Measurements from ENCODE around the gene CALHM5. TPM values are rescaled to one million over a fixed set of nuclear protein-coding genes. Genes with fewer than 3 reads are reported as not detected.

The CALHM5 gene
- polyA plus RNA-seq, 2 of the 4 experiments (the other 2 are of a cell fraction): 0.09 TPM

DNA sequence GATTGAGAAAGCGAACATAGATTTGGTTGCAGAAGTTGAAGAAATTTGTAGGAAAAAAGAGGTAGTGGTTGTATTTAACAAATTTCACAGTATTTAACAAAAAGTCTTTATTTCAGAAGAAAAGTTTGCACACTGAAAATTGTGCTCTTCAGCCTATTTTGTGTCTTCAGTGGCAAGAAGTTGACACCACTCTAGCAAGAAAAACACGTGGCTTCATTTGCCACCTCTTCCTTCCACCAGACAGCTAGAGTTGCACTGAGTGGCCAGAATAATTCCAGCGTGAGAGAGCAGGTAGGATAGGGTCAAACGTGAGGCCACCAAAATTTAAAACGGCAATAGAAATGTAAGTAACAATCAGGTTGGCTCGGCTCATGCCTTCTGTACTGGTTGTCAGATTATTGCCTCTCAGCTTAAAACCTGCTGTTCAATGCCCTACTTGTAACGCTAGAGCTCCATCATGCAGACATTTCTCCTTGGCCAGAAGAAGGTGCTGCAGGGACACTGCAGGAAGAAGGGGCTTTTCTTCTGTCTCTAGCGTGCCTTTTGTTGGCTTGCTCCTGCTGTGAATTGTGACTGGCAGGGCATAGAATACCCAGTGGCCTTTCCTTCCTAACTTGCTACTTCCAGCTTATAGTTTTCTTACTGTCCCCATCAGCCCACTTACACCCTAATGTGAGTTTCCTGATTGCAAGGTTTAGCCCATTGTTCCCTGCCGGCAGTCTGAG lies 22.0 kb downstream of the CALHM5 start:
- ChIA-PET POLR2A (no interaction called here), CTCF (interaction anchor here (1.3 to 4.2 kb wide), 8 partner anchors 21 to 265 kb away, joined by 3 to 34 read pairs (median 12); partner anchors contain the start of gene CALHM5)
- no peaks in the 10 kb centered on the region for H3K9me3 ChIP-seq
- ATAC-seq: peak; percentile 56 to 71; a peak in 5 of 6 replicates
- no peak overlapping the region for H3K4me3 ChIP-seq
- WGBS (ENCODE audit: missing lambda C conversion rate): 66% methylated on average over 9 of the region's 9 CpGs
- H3K4me1 ChIP-seq: peaks cover 8% of the 10 kb centered on the region
- H3K4me2 ChIP-seq: no peak overlapping the region
- peak in 1 of 2 experiments; percentile 18 for DNase-seq (ENCODE audit: low read depth in 1 of 2, low spot score in 1 of 2)
- H3K27ac ChIP-seq: no peak overlapping the region
- FAIRE-seq: no peak
- TF ChIP-seq CTCF (IDR thresholded peaks at IDR 0.05) (no peak), ZC3H11A (IDR thresholded peaks at IDR 0.05) (no peak)

- H3K9me3 ChIP-seq: no peaks in the 10 kb centered on the region
- no peak overlapping the region for H3K27ac ChIP-seq
- POLR2A ChIA-PET: no interaction called here
- ATAC-seq (no peak), FAIRE-seq (no peak), DNase-seq (ENCODE audit: low read depth in 1 of 2, low spot score in 1 of 2) (no peak)
- TF ChIP-seq, protein P1, sequence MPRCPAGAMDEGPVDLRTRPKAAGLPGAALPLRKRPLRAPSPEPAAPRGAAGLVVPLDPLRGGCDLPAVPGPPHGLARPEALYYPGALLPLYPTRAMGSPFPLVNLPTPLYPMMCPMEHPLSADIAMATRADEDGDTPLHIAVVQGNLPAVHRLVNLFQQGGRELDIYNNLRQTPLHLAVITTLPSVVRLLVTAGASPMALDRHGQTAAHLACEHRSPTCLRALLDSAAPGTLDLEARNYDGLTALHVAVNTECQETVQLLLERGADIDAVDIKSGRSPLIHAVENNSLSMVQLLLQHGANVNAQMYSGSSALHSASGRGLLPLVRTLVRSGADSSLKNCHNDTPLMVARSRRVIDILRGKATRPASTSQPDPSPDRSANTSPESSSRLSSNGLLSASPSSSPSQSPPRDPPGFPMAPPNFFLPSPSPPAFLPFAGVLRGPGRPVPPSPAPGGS (IDR thresholded peaks at IDR 0.05): no peak
- TF ChIP-seq EHF (CRISPR knock-in tag; IDR thresholded peaks at IDR 0.05) (no peak), ZNF302 (CRISPR knock-in tag; IDR thresholded peaks at IDR 0.05) (no peak), RARB (CRISPR knock-in tag; IDR thresholded peaks at IDR 0.05) (no peak), NFE2L2 (conservative IDR thresholded peaks at IDR 0.05; ENCODE audit: low read length) (no peak), HOXB5 (CRISPR knock-in tag; IDR thresholded peaks at IDR 0.05) (no peak), CBX8 (IDR thresholded peaks at IDR 0.05) (no peak), FOSB (CRISPR knock-in tag; IDR thresholded peaks at IDR 0.05) (no peak), E2F6 (IDR thresholded peaks at IDR 0.05; ENCODE audit: borderline replicate concordance, low read depth) (no peak), ATOH8 (CRISPR knock-in tag; IDR thresholded peaks at IDR 0.05; ENCODE audit: low read depth) (no peak), NPAS2 (CRISPR knock-in tag; IDR thresholded peaks at IDR 0.05; ENCODE audit: borderline replicate concordance) (no peak), PBX3 (IDR thresholded peaks at IDR 0.05) (no peak), MAZ (IDR thresholded peaks at IDR 0.05; ENCODE audit: borderline replicate concordance, low read depth, low read length) (no peak), CEBPB (IDR thresholded peaks at IDR 0.05) (no peak), EHMT2 (IDR thresholded peaks at IDR 0.05; ENCODE audit: low read depth) (no peak), RCOR1 (IDR thresholded peaks at IDR 0.05; ENCODE audit: low read depth, low read length) (no peak), CHD2 (IDR thresholded peaks at IDR 0.05; ENCODE audit: low read length, partially characterized antibody) (no peak), RAD21 (conservative IDR thresholded peaks at IDR 0.05 in 1 of 2, IDR thresholded peaks at IDR 0.05 in 1 of 2) (no peak)
- no peak overlapping the region for H3K4me3 ChIP-seq
- H3K4me1 ChIP-seq: no peaks in the 10 kb centered on the region
- CTCF ChIA-PET: interaction anchor here (0.6 to 4.2 kb wide), 14 partner anchors 18 to 320 kb away, joined by 3 to 34 read pairs (median 4); partner anchors contain the start of genes CALHM4 and RWDD1
- no peak overlapping the region for H3K4me2 ChIP-seq
Measured at GRCh38 chr6:116535109-116535508, 23.7 kb downstream of the CALHM5 start.

Data from A549 (cell line).